Measurements from ENCODE around the gene IRF8.

DNA sequence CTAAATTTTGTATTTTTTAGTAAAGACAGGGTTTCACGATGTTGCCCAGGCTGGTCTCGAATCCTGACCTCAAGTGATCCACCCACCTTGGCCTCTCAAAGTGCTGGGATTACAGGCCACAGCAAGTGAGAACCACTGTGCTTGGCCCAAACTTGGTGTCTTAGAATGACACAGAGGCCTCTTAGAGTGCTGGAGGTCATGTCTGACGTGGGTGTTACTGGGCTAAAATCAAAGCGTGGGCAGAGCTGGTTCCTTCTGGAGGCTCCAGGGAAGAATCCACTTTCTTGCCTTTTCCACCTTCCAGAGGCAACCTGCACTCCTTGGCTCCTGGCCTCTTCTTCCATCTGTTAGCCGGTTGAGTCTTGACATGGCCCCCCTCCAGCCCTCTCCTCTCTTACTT lies 53.8 kb downstream of the IRF8 start:
- TF ChIP-seq, protein P1, sequence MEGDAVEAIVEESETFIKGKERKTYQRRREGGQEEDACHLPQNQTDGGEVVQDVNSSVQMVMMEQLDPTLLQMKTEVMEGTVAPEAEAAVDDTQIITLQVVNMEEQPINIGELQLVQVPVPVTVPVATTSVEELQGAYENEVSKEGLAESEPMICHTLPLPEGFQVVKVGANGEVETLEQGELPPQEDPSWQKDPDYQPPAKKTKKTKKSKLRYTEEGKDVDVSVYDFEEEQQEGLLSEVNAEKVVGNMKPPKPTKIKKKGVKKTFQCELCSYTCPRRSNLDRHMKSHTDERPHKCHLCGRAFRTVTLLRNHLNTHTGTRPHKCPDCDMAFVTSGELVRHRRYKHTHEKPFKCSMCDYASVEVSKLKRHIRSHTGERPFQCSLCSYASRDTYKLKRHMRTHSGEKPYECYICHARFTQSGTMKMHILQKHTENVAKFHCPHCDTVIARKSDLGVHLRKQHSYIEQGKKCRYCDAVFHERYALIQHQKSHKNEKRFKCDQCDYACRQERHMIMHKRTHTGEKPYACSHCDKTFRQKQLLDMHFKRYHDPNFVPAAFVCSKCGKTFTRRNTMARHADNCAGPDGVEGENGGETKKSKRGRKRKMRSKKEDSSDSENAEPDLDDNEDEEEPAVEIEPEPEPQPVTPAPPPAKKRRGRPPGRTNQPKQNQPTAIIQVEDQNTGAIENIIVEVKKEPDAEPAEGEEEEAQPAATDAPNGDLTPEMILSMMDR (IDR thresholded peaks at IDR 0.05), result no peak
- TF ChIP-seq POLR2AphosphoS5 (IDR thresholded peaks at IDR 0.05), result no peak
